Smooth muscle cell (in vitro differentiated cells): ENCODE results near the gene CCND1. TPM values are rescaled to one million over a fixed set of nuclear protein-coding genes. Genes with fewer than 3 reads are reported as not detected.
A peak's percentile ranks its signal among the peaks of the same experiment; 100 is the strongest.

ENCODE experiments used
- DNase-seq: peaks from one replicate; lab custom pipeline; 2025; ENCODE audit not compliant: unreplicated experiment; lab: John Stamatoyannopoulos, UW
- H2AFZ ChIP-seq: fragments of 200-600 bp; sonication (generic); 2 replicates; pipeline ENCODE4 v1.6.0; 2016; ENCODE audit warnings: antibody characterized with exemption, low read depth, mild to moderate bottlenecking
- H3F3A ChIP-seq: fragments of 200-600 bp; sonication (generic); 2 replicates; pipeline ENCODE4 v1.6.0; 2017; ENCODE audit warnings: antibody characterized with exemption, low read depth
- H3K27ac ChIP-seq: fragments of 200-600 bp; sonication (generic); 2 replicates; pipeline ENCODE4 v1.5.1; 2016; ENCODE audit warnings: low read depth, mild to moderate bottlenecking
- H3K27me3 ChIP-seq: fragments of 200-600 bp; sonication (generic); 2 replicates; pipeline ENCODE4 v1.6.1; 2016; ENCODE audit warnings: low read depth, mild to moderate bottlenecking
- H3K36me3 ChIP-seq: fragments of 200-600 bp; sonication (generic); 2 replicates; pipeline ENCODE4 v1.5.1; 2016; ENCODE audit warnings: low read depth
- H3K4me1 ChIP-seq: fragments of 200-600 bp; sonication (generic); 2 replicates; pipeline ENCODE4 v1.5.1; 2016; ENCODE audit warnings: low read depth
- H3K4me2 ChIP-seq: fragments of 200-600 bp; sonication (generic); 2 replicates; pipeline ENCODE4 v1.6.0; 2016; ENCODE audit warnings: mild to moderate bottlenecking
- H3K4me3 ChIP-seq: fragments of 200-600 bp; sonication (generic); 2 replicates; pipeline ENCODE4 v1.5.1; 2016; ENCODE audit warnings: mild to moderate bottlenecking
- H3K79me2 ChIP-seq: fragments of 200-600 bp; sonication (generic); 2 replicates; pipeline ENCODE4 v1.6.0; 2016; ENCODE audit warnings: low read depth, mild to moderate bottlenecking
- H3K9ac ChIP-seq: fragments of 200-600 bp; sonication (generic); 2 replicates; pipeline ENCODE4 v1.6.0; 2016; ENCODE audit warnings: low read depth
- H3K9me3 ChIP-seq: fragments of 200-600 bp; sonication (generic); replicated peaks from 2 replicates; pipeline ENCODE4 v1.5.1; 2016; ENCODE audit warnings: low read depth
- H4K20me1 ChIP-seq: fragments of 200-600 bp; sonication (generic); 2 replicates; pipeline ENCODE4 v1.6.0; 2016; ENCODE audit warnings: low read depth
- CTCF ChIP-seq: fragments of 200-600 bp; sonication (generic); IDR thresholded peaks from 2 replicates; pipeline ENCODE4 v1.5.1; 2017; ENCODE audit warnings: borderline replicate concordance, mild to moderate bottlenecking, antibody characterized with exemption; ENCODE audit not compliant: insufficient read depth, poor library complexity, severe bottlenecking
- WGBS: methylation state at CpG from one replicate; pipeline ENCODE4 v1.1.7; 2016; ENCODE audit warnings: low lambda C conversion rate; 5-methylcytosine and 5-hydroxymethylcytosine counted together
- polyA plus RNA-seq: library from polyadenylated mRNA; unstranded; fragments of >200 nt; fragmentation: Nextera tagmentation; extraction: Ambion mirVana; gene quantifications from 2 replicates; pipeline ENCODE4 v1.2.1, GENCODE V29; 2016
- total RNA-seq: library from RNA; depleted of rRNA; stranded (reverse); fragments of >200 nt; gene quantifications from 2 replicates; pipeline ENCODE4 v1.2.3, GENCODE V29; 2014

Gene CCND1
- total and polyA plus RNA-seq, 2 experiments from 2014 or later: 281 to 482 TPM

DNA sequence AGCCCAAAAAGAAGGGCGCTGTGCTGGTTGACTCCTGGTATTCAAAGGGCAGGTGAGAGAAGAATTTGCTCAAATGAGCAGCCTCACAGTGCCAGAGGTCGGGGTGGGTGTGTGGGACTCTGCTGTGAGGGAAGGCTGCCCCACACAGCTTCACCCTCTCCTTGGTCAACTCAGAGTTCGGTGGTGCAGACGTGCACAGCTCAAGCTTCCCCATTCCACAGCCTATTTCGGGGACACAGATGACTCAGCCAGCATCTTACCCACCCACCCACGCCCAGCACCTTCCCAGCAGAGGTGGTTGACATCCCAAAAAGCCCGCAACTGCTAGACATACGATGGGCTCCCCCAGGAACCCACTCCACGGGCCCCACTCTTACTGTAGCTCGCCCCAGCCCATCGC is 46.5 kb upstream of the CCND1 start:
- Histone ChIP-seq H3K4me3 (no peak overlapping the region), H3K9ac (no peak overlapping the region), H3F3A (no peaks in the 10 kb centered on the region), H3K79me2 (no peaks in the 10 kb centered on the region), H3K36me3 (no peaks in the 10 kb centered on the region), H4K20me1 (no peaks in the 10 kb centered on the region), H3K9me3 (no peaks in the 10 kb centered on the region), H3K4me2 (no peak overlapping the region), H3K27me3 (no peaks in the 10 kb centered on the region), H3K4me1 (no peaks in the 10 kb centered on the region), H2AFZ (no peak overlapping the region), H3K27ac (no peak overlapping the region)
- no peak for TF ChIP-seq CTCF
- WGBS: 93% methylated on average over 11 of the region's 11 CpGs
- no peak for DNase-seq

DNA sequence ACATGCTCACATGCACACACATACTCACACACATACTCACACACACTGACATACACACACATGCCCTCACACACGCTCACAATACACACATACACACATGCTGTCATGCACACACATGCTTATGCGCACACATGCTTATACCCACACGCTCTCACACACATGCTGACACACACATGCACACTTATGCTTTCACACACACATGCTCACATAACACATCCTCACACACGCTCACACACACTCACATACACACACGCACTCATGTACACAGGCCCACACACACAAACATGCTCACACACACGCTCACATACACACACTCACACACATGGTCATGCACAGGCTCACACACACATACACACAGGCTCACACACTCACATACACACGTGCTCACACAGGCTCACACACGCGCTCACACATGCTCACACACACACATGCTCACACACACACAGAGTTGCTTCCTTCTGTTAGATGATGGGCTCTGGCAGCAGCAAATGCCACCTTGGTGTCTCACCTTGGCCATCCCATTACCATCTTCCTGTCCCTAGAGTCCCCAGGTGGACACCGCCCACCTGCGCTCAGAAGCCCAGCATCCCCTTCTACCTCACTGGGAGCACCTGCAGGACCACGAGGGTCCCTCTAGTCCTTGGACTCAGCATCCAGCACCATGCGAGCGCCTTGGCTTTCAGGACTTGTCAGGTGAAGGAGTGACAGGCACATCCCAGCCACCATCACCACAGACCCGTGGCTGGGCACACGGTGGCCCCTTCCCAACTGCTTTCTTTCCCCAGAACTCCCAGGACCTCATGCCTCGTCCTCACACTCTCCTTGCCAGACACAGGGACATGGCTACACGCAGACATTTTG is 44.9 kb upstream of the CCND1 start:
- H3K36me3 ChIP-seq: no peaks in the 10 kb centered on the region
- H4K20me1 ChIP-seq: no peaks in the 10 kb centered on the region
- no peak for TF ChIP-seq CTCF
- no peaks in the 10 kb centered on the region for H3K27me3 ChIP-seq
- H3K9ac ChIP-seq: no peak overlapping the region
- no peak overlapping the region for H3K4me2 ChIP-seq
- 82% methylated on average over 16 of the region's 18 CpGs for WGBS
- no peak for DNase-seq
- H3K4me3 ChIP-seq: no peak overlapping the region
- H3K9me3 ChIP-seq: no peaks in the 10 kb centered on the region
- H3F3A ChIP-seq: no peaks in the 10 kb centered on the region
- H2AFZ ChIP-seq: no peak overlapping the region
- H3K27ac ChIP-seq: no peak overlapping the region
- no peaks in the 10 kb centered on the region for H3K79me2 ChIP-seq
- H3K4me1 ChIP-seq: no peaks in the 10 kb centered on the region

- Histone ChIP-seq H3K4me2 (no peak overlapping the region), H3K36me3 (no peaks in the 10 kb centered on the region), H3K9me3 (no peaks in the 10 kb centered on the region), H3K4me1 (peaks cover 4% of the 10 kb centered on the region), H3F3A (no peaks in the 10 kb centered on the region), H3K4me3 (no peak overlapping the region), H3K27ac (no peak overlapping the region), H3K79me2 (no peaks in the 10 kb centered on the region), H3K27me3 (no peaks in the 10 kb centered on the region), H2AFZ (no peak overlapping the region), H4K20me1 (no peaks in the 10 kb centered on the region), H3K9ac (no peak overlapping the region)
- WGBS: 78% methylated on average over 5 of the region's 5 CpGs
- TF ChIP-seq CTCF: no peak
- no peak for DNase-seq
Measured at GRCh38 chr11:69598147-69598546, 42.8 kb upstream of the CCND1 start.

GRCh38 chr11:69599502-69599901 is 41.5 kb upstream of the CCND1 start:
- H3K4me1 ChIP-seq: peaks cover 8% of the 10 kb centered on the region
- no peak for DNase-seq
- WGBS: 57% methylated on average over 11 of the region's 11 CpGs
- no peak overlapping the region for H2AFZ ChIP-seq
- H3K4me2 ChIP-seq: peak overlapping the region; percentile 13
- no peak for TF ChIP-seq CTCF
- H3K27me3 ChIP-seq: no peaks in the 10 kb centered on the region
- H3K4me3 ChIP-seq: no peak overlapping the region
- H3F3A ChIP-seq: no peaks in the 10 kb centered on the region
- H3K36me3 ChIP-seq: no peaks in the 10 kb centered on the region
- no peak overlapping the region for H3K9ac ChIP-seq
- H3K79me2 ChIP-seq: no peaks in the 10 kb centered on the region
- no peaks in the 10 kb centered on the region for H3K9me3 ChIP-seq
- H4K20me1 ChIP-seq: no peaks in the 10 kb centered on the region
- H3K27ac ChIP-seq: no peak overlapping the region
